A172 (cell line): ENCODE results near the gene PAX9. TPM values are rescaled to one million over a fixed set of nuclear protein-coding genes. Genes with fewer than 3 reads are reported as not detected.

ENCODE experiments used
- total RNA-seq: library from RNA; depleted of rRNA; stranded (reverse); fragments of >200 nt; shearing (Covaris generic); gene quantifications from 2 replicates; pipeline ENCODE4 v1.2.3, GENCODE V29; 2014; rRNA removed

PAX9 gene
- total RNA-seq, 1 experiment from 2014 or later, result not detected

Other genes starting within 250 kb of the PAX9 start
- not detected in 2 replicates for gene NKX2-1, start 141.6 kb upstream of the PAX9 start, total RNA-seq
- not detected in 2 replicates for gene NKX2-8, start 79.2 kb upstream of the PAX9 start, total RNA-seq